DND-41 (cell line): ENCODE measurements around the gene CYRIA.

Source experiments
- ATAC-seq: fragments of 200-7000 bp; cut with Tn5 transposase; 3 replicates; pipeline ENCODE4 v1.9.1; 2021; ENCODE audit warnings: low read depth; ENCODE audit not compliant: insufficient read depth
- DNase-seq: peaks from one replicate; pipeline ENCODE4 v3.0.0-alpha.2; 2020
- H2AFZ ChIP-seq: 2 replicates; pipeline ENCODE4 v1.6.0; 2012; ENCODE audit warnings: low read depth, low read length
- H3K27ac ChIP-seq: 2 replicates; pipeline ENCODE4 v1.5.1; 2012; ENCODE audit warnings: low read length, inconsistent platforms
- H3K27me3 ChIP-seq: fragments of 200-600 bp; sonication (generic); 2 replicates; pipeline ENCODE4 v1.6.0; 2012; ENCODE audit warnings: low read length, mild to moderate bottlenecking, inconsistent platforms; ENCODE audit not compliant: insufficient read depth, poor library complexity
- H3K36me3 ChIP-seq: 2 replicates; pipeline ENCODE4 v1.5.1; 2012; ENCODE audit warnings: low read length, inconsistent platforms; ENCODE audit not compliant: insufficient read depth
- H3K4me1 ChIP-seq: 2 replicates; pipeline ENCODE4 v1.5.1; 2012; ENCODE audit warnings: mild to moderate bottlenecking, low read length; ENCODE audit not compliant: insufficient read depth
- H3K4me2 ChIP-seq: 2 replicates; pipeline ENCODE4 v1.6.0; 2012; ENCODE audit warnings: mild to moderate bottlenecking, moderate library complexity, low read length, inconsistent platforms; ENCODE audit not compliant: insufficient read depth
- H3K4me3 ChIP-seq, 2 experiments: fragments of 200-600 bp in 1 of 2; shearing (Covaris generic) in 1 of 2; 2 replicates each; pipeline ENCODE4 v1.5.1; 2012 to 2016; ENCODE audit warnings: inconsistent platforms in 2 of 2, low read length in 2 of 2, mild to moderate bottlenecking in 2 of 2, low read depth in 1 of 2, moderate library complexity in 1 of 2
- H3K79me2 ChIP-seq: 2 replicates; pipeline ENCODE4 v1.6.0; 2012; ENCODE audit warnings: low read length, inconsistent platforms; ENCODE audit not compliant: insufficient read depth
- H3K9ac ChIP-seq: 2 replicates; pipeline ENCODE4 v1.6.0; 2012; ENCODE audit warnings: low read depth, mild to moderate bottlenecking, inconsistent platforms, low read length, moderate library complexity
- H3K9me3 ChIP-seq: 2 replicates; pipeline ENCODE4 v1.5.1; 2012; ENCODE audit warnings: low read length, moderate library complexity, mild to moderate bottlenecking, inconsistent platforms; ENCODE audit not compliant: insufficient read depth, severe bottlenecking
- H4K20me1 ChIP-seq: 2 replicates; pipeline ENCODE4 v1.6.0; 2012; ENCODE audit warnings: low read length; ENCODE audit not compliant: insufficient read depth
- CTCF ChIP-seq: IDR thresholded peaks from 2 replicates; pipeline ENCODE4 v1.5.1; 2012; ENCODE audit warnings: borderline replicate concordance, low read length, moderate library complexity, mild to moderate bottlenecking; ENCODE audit not compliant: poor library complexity, severe bottlenecking; ENCODE audit errors: extremely low read depth
- EZH2 ChIP-seq: IDR thresholded peaks from 3 replicates; pipeline ENCODE4 v1.6.1; 2012; ENCODE audit warnings: borderline replicate concordance, low read depth, mild to moderate bottlenecking, moderate library complexity, low read length, inconsistent platforms; ENCODE audit not compliant: severe bottlenecking

The CYRIA gene

GRCh38 chr2:16663121-16663905 lies 2.3 kb downstream of the CYRIA start:
- ATAC-seq (no peak), DNase-seq (no peak)
- no peak overlapping the region for H3K27ac ChIP-seq
- H3K9ac ChIP-seq = no peak overlapping the region
- H3K27me3 ChIP-seq = peaks cover 24% of the 10 kb centered on the region
- no peaks in the 10 kb centered on the region for H3K36me3 ChIP-seq
- H4K20me1 ChIP-seq = no peaks in the 10 kb centered on the region
- H3K9me3 ChIP-seq = no peaks in the 10 kb centered on the region
- H3K4me1 ChIP-seq = 0 out of 2 replicates have a peak, but pooled peaks cover 4% of the 10 kb centered on the region
- no peaks in the 10 kb centered on the region for H3K79me2 ChIP-seq
- TF ChIP-seq EZH2 (no peak), CTCF (no peak)
- no peak overlapping the region for H3K4me3 ChIP-seq
- no peak overlapping the region for H3K4me2 ChIP-seq
- no peak overlapping the region for H2AFZ ChIP-seq

- no peak for ATAC-seq
- H3K9ac ChIP-seq = no peak overlapping the region
- H3K36me3 ChIP-seq = no peaks in the 10 kb centered on the region
Measured at GRCh38 chr2:16661936-16662839, 3.4 kb downstream of the CYRIA start.

GRCh38 chr2:16661526-16661925 lies 4.1 kb downstream of the CYRIA start:
- no peak overlapping the region for H2AFZ ChIP-seq
- H3K4me1 ChIP-seq = 0 out of 2 replicates have a peak, but pooled peaks cover 4% of the 10 kb centered on the region
- no peaks in the 10 kb centered on the region for H4K20me1 ChIP-seq
- H3K9me3 ChIP-seq = no peaks in the 10 kb centered on the region
- H3K9ac ChIP-seq = no peak overlapping the region
- H3K36me3 ChIP-seq = no peaks in the 10 kb centered on the region
- no peak overlapping the region for H3K4me3 ChIP-seq
- ATAC-seq (no peak), DNase-seq (no peak)
- H3K27me3 ChIP-seq = peaks cover 24% of the 10 kb centered on the region
- H3K79me2 ChIP-seq = no peaks in the 10 kb centered on the region
- no peak for TF ChIP-seq EZH2
- no peak for TF ChIP-seq CTCF
- H3K4me2 ChIP-seq = no peak overlapping the region
- H3K27ac ChIP-seq = no peak overlapping the region

More at GRCh38 chr2:16661936-16662839, 3.4 kb downstream of the CYRIA start:
- H3K27ac ChIP-seq = no peak overlapping the region
- H3K4me1 ChIP-seq = 0 out of 2 replicates have a peak, but pooled peaks cover 4% of the 10 kb centered on the region
- no peak overlapping the region for H3K4me2 ChIP-seq
- H3K79me2 ChIP-seq = no peaks in the 10 kb centered on the region
- H4K20me1 ChIP-seq = no peaks in the 10 kb centered on the region
- H3K27me3 ChIP-seq = peaks cover 24% of the 10 kb centered on the region
- no peak overlapping the region for H3K4me3 ChIP-seq
- TF ChIP-seq EZH2 = no peak
- no peak for TF ChIP-seq CTCF
- H3K9me3 ChIP-seq = no peaks in the 10 kb centered on the region
- no peak for DNase-seq
- H2AFZ ChIP-seq = no peak overlapping the region
